ENCODE results near the gene SP6.

The SP6 gene

GRCh38 chr17:47850692-47851573 lies at the start of gene SP6:
TSS of gene SP6 (minus strand) at chr17:47851163. CDS start at chr17:47848429, 2,734 bp downstream.
- DNase-seq (ENCODE audit: low read depth), result peak; percentile 34
- no peak within 1 kb of the TSS for H3K4me3 ChIP-seq (ENCODE audit: low read depth, low read length)
- no peak for TF ChIP-seq CTCF (conservative IDR thresholded peaks at IDR 0.05; ENCODE audit: low read depth, low read length)

- no peak overlapping the region for H3K4me3 ChIP-seq (ENCODE audit: low read depth, low read length)
- no peak for TF ChIP-seq CTCF (conservative IDR thresholded peaks at IDR 0.05; ENCODE audit: low read depth, low read length)
- no peak for DNase-seq (ENCODE audit: low read depth)
These were observed 48.7 kb upstream of the SP6 start for GRCh38 chr17:47899643-47900042.

DNA sequence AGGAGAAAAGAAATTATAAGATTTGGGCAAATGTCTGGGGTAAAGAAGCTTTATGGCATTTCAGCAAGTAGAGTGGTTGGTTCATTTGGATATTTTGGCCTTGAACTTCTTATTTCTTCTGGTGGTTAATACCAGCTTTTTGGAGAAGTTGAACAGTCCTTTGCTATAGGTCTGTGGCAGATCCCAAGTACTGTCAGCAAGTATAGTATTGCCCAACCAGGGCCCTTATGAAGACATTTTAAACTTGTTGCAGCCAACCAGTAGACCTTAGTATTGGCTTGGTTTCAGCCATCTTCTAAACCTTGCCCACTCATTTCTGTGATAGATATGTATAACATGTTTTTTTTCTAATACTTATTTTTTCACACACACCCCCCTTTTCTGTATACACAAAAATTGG lies 47.3 kb upstream of the SP6 start:
- TF ChIP-seq CTCF (conservative IDR thresholded peaks at IDR 0.05; ENCODE audit: low read depth, low read length), result no peak
- H3K4me3 ChIP-seq (ENCODE audit: low read depth, low read length), result no peak overlapping the region
- no peak for DNase-seq (ENCODE audit: low read depth)

GRCh38 chr17:47897561-47897960 lies 46.6 kb upstream of the SP6 start:
- TF ChIP-seq CTCF (conservative IDR thresholded peaks at IDR 0.05; ENCODE audit: low read depth, low read length), result no peak
- no peak for DNase-seq (ENCODE audit: low read depth)
- H3K4me3 ChIP-seq (ENCODE audit: low read depth, low read length), result peak overlapping the region; percentile 94

DNA sequence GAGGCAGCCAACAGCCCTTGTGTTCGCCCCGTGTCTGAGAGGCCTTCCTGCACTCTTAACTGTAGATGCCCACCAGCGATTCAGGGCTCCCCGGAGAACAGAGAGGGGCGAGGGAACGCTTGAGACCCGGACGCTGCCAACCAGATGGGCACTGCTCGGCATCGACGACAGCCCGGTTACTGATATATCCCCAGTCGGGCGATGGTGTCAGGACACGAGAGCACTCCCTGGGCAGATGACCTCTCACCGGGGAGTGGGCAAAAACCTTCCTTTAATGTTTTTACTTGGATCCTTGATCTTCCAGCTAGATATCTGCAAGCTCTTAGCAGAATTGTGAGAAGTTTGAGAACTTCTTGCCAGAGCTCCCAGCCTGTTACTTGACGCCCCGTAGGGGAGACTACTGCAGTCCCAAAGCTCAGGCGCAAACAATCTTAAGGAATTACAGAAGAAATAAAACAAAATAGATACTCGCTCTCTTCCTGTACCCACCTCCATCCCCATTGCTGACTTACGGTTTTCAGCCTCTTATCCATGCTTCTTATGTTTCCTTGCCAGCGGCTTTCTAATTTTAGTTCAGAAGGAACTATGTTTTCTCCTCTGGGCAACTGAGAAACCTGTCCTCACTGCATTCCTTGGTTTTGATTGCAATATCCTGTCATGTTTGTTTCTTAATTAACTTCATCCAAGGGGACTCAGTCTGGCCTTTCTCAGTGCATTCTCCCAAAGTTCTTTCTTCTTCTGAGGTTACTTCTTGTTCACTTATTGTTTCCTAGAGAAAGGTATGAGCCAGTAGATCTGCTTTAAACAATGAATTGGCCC lies 45.9 kb upstream of the SP6 start:
- peak; percentile 38 for DNase-seq (ENCODE audit: low read depth)
- H3K4me3 ChIP-seq (ENCODE audit: low read depth, low read length), result peak overlapping the region; percentile 94
- TF ChIP-seq CTCF (conservative IDR thresholded peaks at IDR 0.05; ENCODE audit: low read depth, low read length), result no peak

DNA sequence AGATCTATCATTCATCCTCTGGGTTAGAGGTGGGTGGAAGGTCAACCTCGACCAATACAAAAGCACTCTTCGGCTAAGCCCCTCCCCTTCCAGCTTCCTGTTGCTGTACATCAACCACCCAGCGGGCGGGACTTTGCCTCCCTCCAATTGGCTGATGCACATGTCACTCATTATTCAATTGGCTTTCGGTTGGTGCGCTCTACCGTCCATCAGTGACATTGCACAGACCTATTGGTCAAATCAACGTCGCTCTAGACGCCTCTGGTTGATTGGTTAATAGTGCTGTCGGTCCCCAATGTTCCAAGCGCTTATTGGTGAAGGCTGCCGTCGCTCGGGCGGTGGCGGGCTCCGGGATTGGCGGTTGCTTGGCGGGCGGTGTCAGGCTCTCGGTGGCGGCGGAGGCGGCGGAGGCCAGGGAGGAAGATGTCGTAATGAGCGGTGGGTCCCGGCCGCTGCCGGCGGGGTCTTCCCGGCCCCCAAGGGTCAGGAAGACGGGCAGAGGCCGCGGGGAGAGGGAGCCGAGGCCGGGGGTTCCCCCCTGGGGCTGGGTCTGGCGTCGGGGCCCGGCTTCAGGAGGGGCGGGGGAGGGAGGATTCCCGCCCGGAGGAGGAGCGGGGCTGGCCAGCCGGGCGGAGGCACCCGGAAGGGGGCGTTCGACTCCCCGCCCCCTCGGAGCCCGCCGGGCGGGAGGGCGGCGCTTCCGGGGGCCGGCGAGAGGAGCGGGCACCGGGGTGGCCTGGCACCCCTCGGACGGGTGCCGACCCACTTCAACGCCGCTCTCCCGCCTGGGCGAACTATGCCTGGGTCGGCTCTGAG lies 45.1 kb upstream of the SP6 start, which contains the start of gene SP2:
Gene SP2, plus strand, starts transcription at position 381 of the 816 bp plus-strand sequence. Its CDS starts 51 bp downstream, at position 432.
- TF ChIP-seq CTCF (conservative IDR thresholded peaks at IDR 0.05; ENCODE audit: low read depth, low read length), result no peak
- peak; percentile 100 for DNase-seq (ENCODE audit: low read depth)
- peak within 1 kb of the TSS; percentile 96 for H3K4me3 ChIP-seq (ENCODE audit: low read depth, low read length)
